AG08396 (cell line): ENCODE results near the gene DTX1.

Experiments
- DNase-seq: peaks from one replicate; pipeline ENCODE4 v3.0.0; 2012; ENCODE audit warnings: low spot score, mixed read lengths

Gene DTX1

GRCh38 chr12:113056631-113057488, at the start of gene DTX1:
TSS of gene DTX1 (plus strand) at chr12:113056730. CDS start at chr12:113058193, 1,463 bp downstream.
- DNase-seq: peak; percentile 27

GRCh38 chr12:113007166-113007565, 49.4 kb upstream of the DTX1 start:
- DNase-seq: peak; percentile 25

- no peak for DNase-seq
These were observed 45.8 kb upstream of the DTX1 start for GRCh38 chr12:113010701-113011100.

- no peak for DNase-seq
These were observed 42.0 kb upstream of the DTX1 start for GRCh38 chr12:113014565-113014964.

GRCh38 chr12:113016796-113017195, 39.7 kb upstream of the DTX1 start:
- no peak for DNase-seq

- DNase-seq: no peak
These were observed 37.5 kb upstream of the DTX1 start for GRCh38 chr12:113019025-113019424.

- no peak for DNase-seq
These were observed 35.0 kb upstream of the DTX1 start for GRCh38 chr12:113021500-113021899.

GRCh38 chr12:113022563-113023297, 33.8 kb upstream of the DTX1 start:
- no peak for DNase-seq

- DNase-seq: no peak
These were observed 28.8 kb upstream of the DTX1 start for GRCh38 chr12:113027726-113028125.

GRCh38 chr12:113030875-113031525, 25.5 kb upstream of the DTX1 start:
- DNase-seq: peak; percentile 54

- no peak for DNase-seq
These were observed 16.6 kb upstream of the DTX1 start for GRCh38 chr12:113039911-113040445.

GRCh38 chr12:113040722-113041171, 15.8 kb upstream of the DTX1 start:
- no peak for DNase-seq

- no peak for DNase-seq
These were observed 15.0 kb upstream of the DTX1 start for GRCh38 chr12:113041560-113041959.

- DNase-seq: no peak
These were observed 13.3 kb upstream of the DTX1 start for GRCh38 chr12:113043240-113043639.

GRCh38 chr12:113044516-113044915, 12.0 kb upstream of the DTX1 start:
- no peak for DNase-seq

- peak; percentile 86 for DNase-seq
These were observed 7.8 kb upstream of the DTX1 start for GRCh38 chr12:113048716-113049127.

GRCh38 chr12:113049976-113050742, 6.4 kb upstream of the DTX1 start:
- peak; percentile 18 for DNase-seq

- DNase-seq: no peak
These were observed 5.7 kb upstream of the DTX1 start for GRCh38 chr12:113050795-113051194.

- no peak for DNase-seq
These were observed 4.8 kb upstream of the DTX1 start for GRCh38 chr12:113051759-113052158.

- DNase-seq: no peak
These were observed 4.2 kb upstream of the DTX1 start for GRCh38 chr12:113052326-113052725.

- DNase-seq: no peak
These were observed 1.5 kb upstream of the DTX1 start for GRCh38 chr12:113054948-113055486.
